ENCODE results near the gene NIF3L1.

GRCh38 chr2:200899482-200899881 lies 10.3 kb downstream of the NIF3L1 start:
- no peak for TF ChIP-seq CTCF (IDR thresholded peaks at IDR 0.05; ENCODE audit: borderline replicate concordance, extremely low read depth, low read length, poor library complexity, severe bottlenecking)
- TF ChIP-seq EZH2 (IDR thresholded peaks at IDR 0.05; ENCODE audit: borderline replicate concordance, low read depth, low read length, severe bottlenecking), result no peak
